Sigmoid colon (tissue), 7 donors: ENCODE results near the gene POMP. TPM values are rescaled to one million over a fixed set of nuclear protein-coding genes. Genes with fewer than 3 reads are reported as not detected.

Experiments used
- DNase-seq: peaks from one replicate; pipeline ENCODE4 v3.0.0-alpha.2; 2019
- H3K27ac ChIP-seq, 4 donors: fragments of 200-600 bp; sonication (generic); one replicate each; pipeline ENCODE4 v1.5.1; 2016 to 2019; ENCODE audit warnings: mild to moderate bottlenecking in 1 of 4
- H3K27me3 ChIP-seq, 3 donors: fragments of 200-600 bp; sonication (generic); one replicate each; pipeline ENCODE4 v1.5.1; 2019; ENCODE audit warnings: mild to moderate bottlenecking in 1 of 3
- H3K36me3 ChIP-seq, 4 donors: fragments of 200-600 bp; sonication (generic); one replicate each; pipeline ENCODE4 v1.5.1; 2016 to 2019
- H3K4me1 ChIP-seq, 4 donors: fragments of 200-600 bp; sonication (generic); one replicate each; pipeline ENCODE4 v1.5.1; 2017 to 2019
- H3K4me3 ChIP-seq, 4 donors: fragments of 200-600 bp; sonication (generic); one replicate each; pipeline ENCODE4 v1.5.1; 2017 to 2019; ENCODE audit warnings: mild to moderate bottlenecking in 2 of 4, moderate library complexity in 1 of 4
- H3K9me3 ChIP-seq, 4 donors: fragments of 200-600 bp in 3 of 4; sonication (generic) in 3 of 4; one replicate each; pipeline versions ENCODE4 v1.5.1 to v1.6.1; 2013 to 2019
- EP300 ChIP-seq, 4 donors: sonication (generic); formaldehyde crosslinking; IDR thresholded peaks; one replicate each; pipeline ENCODE4 v1.6.1; 2017; ENCODE audit warnings: antibody characterized with exemption in 4 of 4
- POLR2A ChIP-seq, 2 donors: fragments of 450-650 bp; IDR thresholded peaks; one replicate each; pipeline ENCODE4 v1.6.1; 2016; ENCODE audit warnings: antibody characterized with exemption in 2 of 2, mild to moderate bottlenecking in 2 of 2, moderate library complexity in 2 of 2
- POLR2AphosphoS5 ChIP-seq, 4 donors: sonication (generic); formaldehyde crosslinking; IDR thresholded peaks; one replicate each; pipeline ENCODE4 v1.6.1; 2017; ENCODE audit warnings: antibody characterized with exemption in 4 of 4
- WGBS, 2 donors: extraction: QIAGEN DNeasy Blood & Tissue Kit; methylation state at CpG; one replicate each; pipeline ENCODE4 v1.1.7; 2013; 5-methylcytosine and 5-hydroxymethylcytosine counted together
- intact Hi-C: fragments of 100-400 bp; cut with DNase I; formaldehyde crosslinking; loops from one replicate; pipeline ENCODE4 v1.15.1; 2023
- polyA plus RNA-seq, 3 donors: library from polyadenylated mRNA; stranded (reverse); fragments of 200-250 nt; gene quantifications; one replicate each; pipeline ENCODE4 v1.2.3, GENCODE V29; 2013
- total RNA-seq, 4 donors: library from RNA; depleted of rRNA; stranded (reverse); fragments of >200 nt; gene quantifications; one replicate each; pipeline ENCODE4 v1.1.0, GENCODE V29; 2016
- TF ChIP-seq, protein P1 (sequence below), 4 experiments: fragments of 450-650 bp in 3 of 4; fragments of 200-600 bp in 1 of 4; IDR thresholded peaks; one replicate each; pipeline ENCODE4 v1.5.1; 2016 to 2019; ENCODE audit warnings: antibody characterized with exemption in 4 of 4, mild to moderate bottlenecking in 3 of 4, moderate library complexity in 2 of 4
- donor health status: healthy with polysubstance abuse.
- donor health status: Bipolar disorder and iron deficiency.
- donor health status: healthy.

POMP gene
- total and polyA plus RNA-seq, 7 donors = 38.6 to 163 (median 96.4) TPM

DNA sequence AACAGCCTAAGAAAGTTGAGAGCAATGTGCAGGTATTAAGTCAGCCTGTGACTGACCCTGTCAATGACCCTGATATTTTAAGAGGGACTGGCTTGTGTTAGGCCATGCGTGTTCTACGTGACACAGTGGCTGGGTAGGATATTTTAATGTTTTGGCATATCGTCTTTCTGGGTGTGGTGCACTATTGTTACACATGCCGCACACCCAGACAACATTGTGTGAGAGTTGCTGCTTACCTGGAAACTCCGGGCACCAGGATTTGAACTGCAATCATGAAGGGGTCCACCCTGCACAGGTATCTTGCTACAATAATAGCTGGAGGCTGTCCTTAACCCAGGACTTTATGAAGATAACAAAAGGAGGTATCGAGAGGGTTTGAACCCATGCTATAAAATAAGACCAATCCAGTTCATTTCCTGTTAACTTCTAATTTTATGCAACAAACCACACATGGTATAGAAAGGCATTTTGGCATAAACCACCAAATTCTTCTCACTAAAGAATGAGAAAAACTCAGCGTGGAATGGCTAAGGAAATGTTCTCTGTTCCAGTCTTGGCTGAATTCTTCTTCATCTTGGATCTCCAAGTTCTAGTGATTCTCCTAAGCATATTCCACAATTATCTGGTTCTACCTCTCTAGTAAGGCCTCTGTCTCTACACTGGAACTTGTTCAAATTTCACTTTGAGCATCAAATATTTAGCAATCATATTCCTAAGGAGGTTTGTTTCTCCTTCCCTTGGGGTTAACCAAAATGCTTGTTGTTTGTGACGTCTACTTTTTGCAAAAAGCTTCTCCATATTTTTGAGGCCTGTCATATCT, 38.7 kb upstream of the POMP start:
- Histone ChIP-seq H3K27ac (no peak overlapping the region), H3K4me1 (no peaks in the 10 kb centered on the region), H3K27me3 (no peaks in the 10 kb centered on the region), H3K4me3 (no peak overlapping the region), H3K36me3 (no peaks in the 10 kb centered on the region), H3K9me3 (no peaks in the 10 kb centered on the region)
- no peak for TF ChIP-seq POLR2AphosphoS5 (IDR thresholded peaks at IDR 0.05)
- TF ChIP-seq EP300 (IDR thresholded peaks at IDR 0.05) = no peak
- no peak for TF ChIP-seq POLR2A (IDR thresholded peaks at IDR 0.05)
- TF ChIP-seq, protein P1, sequence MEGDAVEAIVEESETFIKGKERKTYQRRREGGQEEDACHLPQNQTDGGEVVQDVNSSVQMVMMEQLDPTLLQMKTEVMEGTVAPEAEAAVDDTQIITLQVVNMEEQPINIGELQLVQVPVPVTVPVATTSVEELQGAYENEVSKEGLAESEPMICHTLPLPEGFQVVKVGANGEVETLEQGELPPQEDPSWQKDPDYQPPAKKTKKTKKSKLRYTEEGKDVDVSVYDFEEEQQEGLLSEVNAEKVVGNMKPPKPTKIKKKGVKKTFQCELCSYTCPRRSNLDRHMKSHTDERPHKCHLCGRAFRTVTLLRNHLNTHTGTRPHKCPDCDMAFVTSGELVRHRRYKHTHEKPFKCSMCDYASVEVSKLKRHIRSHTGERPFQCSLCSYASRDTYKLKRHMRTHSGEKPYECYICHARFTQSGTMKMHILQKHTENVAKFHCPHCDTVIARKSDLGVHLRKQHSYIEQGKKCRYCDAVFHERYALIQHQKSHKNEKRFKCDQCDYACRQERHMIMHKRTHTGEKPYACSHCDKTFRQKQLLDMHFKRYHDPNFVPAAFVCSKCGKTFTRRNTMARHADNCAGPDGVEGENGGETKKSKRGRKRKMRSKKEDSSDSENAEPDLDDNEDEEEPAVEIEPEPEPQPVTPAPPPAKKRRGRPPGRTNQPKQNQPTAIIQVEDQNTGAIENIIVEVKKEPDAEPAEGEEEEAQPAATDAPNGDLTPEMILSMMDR (IDR thresholded peaks at IDR 0.05) = no peak
- DNase-seq = no peak
- intact Hi-C loops = no loop called here
- WGBS, 2 donors = 77 to 79% methylated on average over 8 of the region's 8 CpGs

DNA sequence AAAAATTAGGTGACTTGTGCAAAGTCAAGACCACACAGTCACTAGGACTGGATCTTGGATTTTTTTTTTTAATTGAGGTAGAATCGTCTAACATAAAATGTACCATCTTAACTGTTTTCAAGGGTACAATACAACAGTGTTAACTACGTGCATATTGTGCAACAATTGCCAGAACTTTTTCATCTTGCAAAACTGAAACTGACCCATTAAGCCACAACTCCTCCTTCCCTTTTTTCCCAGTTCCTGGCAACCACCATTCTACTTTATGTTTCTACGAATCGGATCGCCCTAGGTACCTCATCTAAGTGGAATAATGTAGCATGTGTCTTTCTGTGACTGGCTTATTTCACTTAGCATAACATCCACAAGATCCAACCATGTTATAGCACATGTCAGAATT, 37.5 kb upstream of the POMP start:
- intact Hi-C loops = no loop called here
- H3K27ac ChIP-seq = peak overlapping the region in 2 of 4 donors; percentile 6 to 32

DNA sequence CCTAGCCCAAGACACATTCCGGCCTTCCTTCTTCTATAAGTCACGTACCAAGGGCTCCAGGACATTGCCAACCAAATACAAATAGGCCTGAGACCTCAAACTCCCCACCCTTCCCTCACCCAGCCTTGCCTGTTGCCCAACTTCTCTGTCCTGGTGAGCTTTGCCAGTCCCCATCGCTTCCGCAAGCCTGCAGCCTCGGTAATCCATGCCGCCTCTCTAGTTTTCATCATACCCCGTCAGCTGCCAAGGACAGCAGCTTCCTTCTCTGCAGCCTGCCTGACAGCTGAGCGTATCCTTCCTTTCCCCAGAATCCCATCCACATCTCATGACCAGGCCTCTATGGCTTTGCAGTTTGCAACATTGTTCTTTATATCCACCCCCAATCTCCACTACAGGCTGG, 36.6 kb upstream of the POMP start:
- H3K4me1 ChIP-seq = no peaks in the 10 kb centered on the region
- H3K4me3 ChIP-seq = no peak overlapping the region
- intact Hi-C loops = no loop called here
- H3K27me3 ChIP-seq = no peaks in the 10 kb centered on the region
- no peaks in the 10 kb centered on the region for H3K36me3 ChIP-seq
- TF ChIP-seq EP300 (IDR thresholded peaks at IDR 0.05) = no peak
- TF ChIP-seq POLR2AphosphoS5 (IDR thresholded peaks at IDR 0.05) = peak in 1 of 4 donors; percentile 19
- H3K27ac ChIP-seq = peak overlapping the region in 3 of 4 donors; percentile 5 to 32 (median 6)
- H3K9me3 ChIP-seq = no peaks in the 10 kb centered on the region
- WGBS, 2 donors = 90 to 94% methylated on average over 8 of the region's 8 CpGs
- DNase-seq = peak; percentile 83

More for the DNA sequence above, 37.5 kb upstream of the POMP start:
- Histone ChIP-seq H3K4me1 (no peaks in the 10 kb centered on the region), H3K36me3 (no peaks in the 10 kb centered on the region), H3K4me3 (no peak overlapping the region), H3K27me3 (no peaks in the 10 kb centered on the region), H3K9me3 (no peaks in the 10 kb centered on the region)
- TF ChIP-seq, protein P1 (IDR thresholded peaks at IDR 0.05) = no peak
- TF ChIP-seq EP300 (IDR thresholded peaks at IDR 0.05) (no peak), POLR2AphosphoS5 (IDR thresholded peaks at IDR 0.05) (no peak), POLR2A (IDR thresholded peaks at IDR 0.05) (no peak)
- WGBS, 2 donors = 79 to 82% methylated on average over 5 of the region's 5 CpGs
- DNase-seq = no peak

DNA sequence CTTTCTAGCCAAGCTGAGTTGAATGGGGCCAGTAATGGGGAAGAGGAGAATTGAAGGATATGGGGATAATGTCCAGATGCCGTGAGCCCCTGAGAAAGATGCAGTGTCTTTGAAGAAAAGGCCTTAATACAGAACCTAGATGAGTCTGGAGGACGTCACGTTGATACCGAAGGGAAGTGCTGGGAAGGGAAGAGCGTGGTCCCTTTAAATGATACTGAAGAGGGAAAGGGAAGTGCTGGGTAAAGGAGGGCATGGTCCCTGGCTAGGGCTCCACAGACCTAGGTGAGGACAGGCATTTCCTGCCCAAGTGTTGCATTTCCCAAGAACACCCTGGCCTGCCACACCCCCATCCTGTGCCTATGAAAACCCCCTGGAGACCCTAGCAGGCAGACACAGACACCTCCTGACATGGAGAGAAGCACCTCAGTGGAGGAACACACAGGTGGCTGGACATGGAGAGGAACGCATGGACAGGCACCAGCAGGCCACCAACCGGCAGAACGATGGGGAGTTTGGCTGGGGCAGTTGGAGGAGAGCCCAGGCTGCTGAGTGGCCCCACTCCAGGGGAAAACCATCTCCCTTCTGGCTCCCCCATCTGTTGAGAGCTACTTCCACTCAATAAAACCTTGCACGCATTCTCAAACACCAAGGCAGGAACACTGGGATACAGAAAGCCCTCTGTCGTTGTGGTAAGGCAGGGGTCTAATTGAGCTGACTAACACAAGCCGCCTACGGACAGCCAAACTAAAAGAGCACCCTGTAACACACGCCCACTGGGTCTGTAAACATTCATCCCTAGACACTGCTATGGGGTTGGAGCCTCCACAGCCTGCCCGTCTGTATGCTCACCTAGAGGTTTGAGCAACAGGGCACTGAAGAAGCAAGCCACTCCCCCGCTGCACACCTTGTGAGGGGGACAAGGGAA, 34.9 kb upstream of the POMP start:
- 72 to 80% methylated on average over 15 of the region's 15 CpGs for WGBS, 2 donors
- Histone ChIP-seq H3K9me3 (no peaks in the 10 kb centered on the region), H3K36me3 (no peaks in the 10 kb centered on the region), H3K27me3 (no peaks in the 10 kb centered on the region), H3K27ac (no peak overlapping the region), H3K4me1 (no peaks in the 10 kb centered on the region), H3K4me3 (no peak overlapping the region)
- TF ChIP-seq POLR2A (IDR thresholded peaks at IDR 0.05) = no peak
- DNase-seq = no peak
- intact Hi-C loops = no loop called here

DNA sequence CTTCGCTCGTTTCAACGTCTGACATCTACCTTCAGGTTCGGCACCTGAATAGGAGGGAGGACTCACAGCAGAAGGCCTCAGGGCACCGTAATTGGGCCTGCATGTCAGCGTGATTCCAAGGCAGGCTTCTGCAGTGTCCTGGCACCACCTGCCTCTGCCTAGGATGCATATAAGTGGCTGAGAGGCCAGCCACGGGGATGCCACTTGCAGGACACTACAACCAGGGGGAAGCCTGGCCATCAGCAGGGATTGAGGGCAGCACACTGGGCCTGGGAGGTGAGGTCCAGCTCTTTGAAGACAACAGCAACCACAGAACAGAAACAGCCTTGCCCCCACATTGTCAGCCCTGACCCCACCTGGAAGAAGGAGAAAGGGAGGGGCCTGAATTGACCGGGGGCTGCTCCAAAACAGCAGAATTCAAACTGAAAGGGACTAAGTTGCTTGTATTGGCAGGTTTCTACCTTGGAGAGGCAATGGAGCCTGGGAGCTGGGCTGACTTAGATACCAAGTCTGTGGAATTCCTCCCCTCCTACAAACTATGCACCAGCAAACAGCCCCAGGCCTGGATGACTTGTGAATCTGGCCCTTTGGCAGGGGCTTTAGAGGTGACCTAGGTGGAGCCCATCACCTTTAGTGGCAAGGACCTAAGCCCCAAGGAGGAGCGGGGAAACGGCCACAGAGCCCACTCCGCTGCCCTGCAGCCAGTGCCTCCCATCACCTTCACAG, 34.1 kb upstream of the POMP start:
- WGBS, 2 donors = 83 to 90% methylated on average over 11 of the region's 11 CpGs
- intact Hi-C loops = no loop called here

More for the DNA sequence above, 34.1 kb upstream of the POMP start:
- Histone ChIP-seq H3K4me1 (no peaks in the 10 kb centered on the region), H3K27ac (no peak overlapping the region), H3K27me3 (no peaks in the 10 kb centered on the region), H3K4me3 (no peak overlapping the region), H3K9me3 (no peaks in the 10 kb centered on the region), H3K36me3 (no peaks in the 10 kb centered on the region)
- DNase-seq = no peak
- TF ChIP-seq POLR2AphosphoS5 (IDR thresholded peaks at IDR 0.05) (no peak), POLR2A (IDR thresholded peaks at IDR 0.05) (no peak), EP300 (IDR thresholded peaks at IDR 0.05) (no peak)
- TF ChIP-seq, protein P1 (IDR thresholded peaks at IDR 0.05) = no peak
